ENCODE data around the gene CTSZ.

- TF ChIP-seq, protein P1, sequence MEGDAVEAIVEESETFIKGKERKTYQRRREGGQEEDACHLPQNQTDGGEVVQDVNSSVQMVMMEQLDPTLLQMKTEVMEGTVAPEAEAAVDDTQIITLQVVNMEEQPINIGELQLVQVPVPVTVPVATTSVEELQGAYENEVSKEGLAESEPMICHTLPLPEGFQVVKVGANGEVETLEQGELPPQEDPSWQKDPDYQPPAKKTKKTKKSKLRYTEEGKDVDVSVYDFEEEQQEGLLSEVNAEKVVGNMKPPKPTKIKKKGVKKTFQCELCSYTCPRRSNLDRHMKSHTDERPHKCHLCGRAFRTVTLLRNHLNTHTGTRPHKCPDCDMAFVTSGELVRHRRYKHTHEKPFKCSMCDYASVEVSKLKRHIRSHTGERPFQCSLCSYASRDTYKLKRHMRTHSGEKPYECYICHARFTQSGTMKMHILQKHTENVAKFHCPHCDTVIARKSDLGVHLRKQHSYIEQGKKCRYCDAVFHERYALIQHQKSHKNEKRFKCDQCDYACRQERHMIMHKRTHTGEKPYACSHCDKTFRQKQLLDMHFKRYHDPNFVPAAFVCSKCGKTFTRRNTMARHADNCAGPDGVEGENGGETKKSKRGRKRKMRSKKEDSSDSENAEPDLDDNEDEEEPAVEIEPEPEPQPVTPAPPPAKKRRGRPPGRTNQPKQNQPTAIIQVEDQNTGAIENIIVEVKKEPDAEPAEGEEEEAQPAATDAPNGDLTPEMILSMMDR (IDR thresholded peaks at IDR 0.05) = no peak
- TF ChIP-seq POLR2A (IDR thresholded peaks at IDR 0.05) = no peak
Observed at GRCh38 chr20:58981628-58982364, 25.3 kb downstream of the CTSZ start.
